Skeletal muscle tissue (tissue), 4 donors: ENCODE results near the gene C20orf202. TPM values are rescaled to one million over a fixed set of nuclear protein-coding genes. Genes with fewer than 3 reads are reported as not detected.
"Not testable (repeated sequence)": the region's sequence is repeated elsewhere in the genome, so short reads cannot be mapped to it uniquely, and the experiment has no call there.

Experiments used
- H3K27ac ChIP-seq: one replicate; pipeline ENCODE4 v1.7.0; 2013; ENCODE audit warnings: mild to moderate bottlenecking, low read depth, low read length, inconsistent platforms
- H3K27me3 ChIP-seq, 3 donors: one replicate each; pipeline ENCODE4 v1.7.0; 2013; ENCODE audit warnings: low read length in 3 of 3; ENCODE audit not compliant: control insufficient read depth in 3 of 3, insufficient read depth in 3 of 3
- H3K36me3 ChIP-seq, 3 donors: one replicate each; pipeline ENCODE4 v1.7.0; 2013; ENCODE audit warnings: low read length in 3 of 3; ENCODE audit not compliant: control insufficient read depth in 3 of 3, insufficient read depth in 3 of 3
- H3K4me1 ChIP-seq, 3 donors: one replicate each; pipeline ENCODE4 v1.7.0; 2013; ENCODE audit warnings: low read length in 3 of 3, mild to moderate bottlenecking in 3 of 3; ENCODE audit not compliant: control insufficient read depth in 3 of 3, insufficient read depth in 3 of 3
- H3K4me3 ChIP-seq, 3 donors: one replicate each; pipeline ENCODE4 v1.7.0; 2013; ENCODE audit warnings: low read length in 3 of 3
- H3K9ac ChIP-seq, 3 donors: one replicate each; pipeline ENCODE4 v1.7.0; 2013; ENCODE audit warnings: low read length in 3 of 3, mild to moderate bottlenecking in 3 of 3, moderate library complexity in 2 of 3, low read depth in 1 of 3
- H3K9me3 ChIP-seq, 3 donors: one replicate each; pipeline ENCODE4 v1.7.0; 2013; ENCODE audit warnings: low read length in 3 of 3; ENCODE audit not compliant: control insufficient read depth in 3 of 3
- total RNA-seq: library from RNA; depleted of rRNA; stranded (reverse); fragments of >200 nt; gene quantifications from one replicate; pipeline ENCODE4 v1.2.3, GENCODE V29; 2014
- donor health status: Osteomylitis.

C20orf202 gene
- total RNA-seq, 1 donor from 2014 or later, result 0.52 TPM

GRCh38 chr20:1232286-1233111, 29.2 kb downstream of the C20orf202 start:
- no peak overlapping the region for H3K27ac ChIP-seq
- no peak overlapping the region for H3K9ac ChIP-seq
- no peak overlapping the region for H3K4me3 ChIP-seq
- H3K4me1 ChIP-seq, result no peaks in the 10 kb centered on the region
- H3K27me3 ChIP-seq, result peaks cover 0 to 7% (median 4%) of the 10 kb centered on the region in 3 donors
- no peaks in the 10 kb centered on the region for H3K36me3 ChIP-seq
- no peaks in the 10 kb centered on the region for H3K9me3 ChIP-seq

- Histone ChIP-seq H3K4me3 (no peak overlapping the region), H3K9me3 (no peaks in the 10 kb centered on the region), H3K4me1 (no peaks in the 10 kb centered on the region), H3K27me3 (no peaks in the 10 kb centered on the region), H3K36me3 (no peaks in the 10 kb centered on the region), H3K27ac (no peak overlapping the region), H3K9ac (no peak overlapping the region)
Measured at GRCh38 chr20:1240549-1240948, 37.3 kb downstream of the C20orf202 start.

GRCh38 chr20:1241456-1241855, 38.2 kb downstream of the C20orf202 start:
- H3K4me3 ChIP-seq, result no peak overlapping the region
- no peaks in the 10 kb centered on the region for H3K27me3 ChIP-seq
- no peaks in the 10 kb centered on the region for H3K9me3 ChIP-seq
- no peaks in the 10 kb centered on the region for H3K4me1 ChIP-seq
- H3K36me3 ChIP-seq, result no peaks in the 10 kb centered on the region
- no peak overlapping the region for H3K9ac ChIP-seq
- H3K27ac ChIP-seq, result no peak overlapping the region

GRCh38 chr20:1242099-1242498, 38.8 kb downstream of the C20orf202 start:
- no peak overlapping the region for H3K4me3 ChIP-seq
- H3K27ac ChIP-seq, result no peak overlapping the region
- H3K36me3 ChIP-seq, result no peaks in the 10 kb centered on the region
- no peak overlapping the region for H3K9ac ChIP-seq
- no peaks in the 10 kb centered on the region for H3K4me1 ChIP-seq
- H3K27me3 ChIP-seq, result no peaks in the 10 kb centered on the region
- H3K9me3 ChIP-seq, result no peaks in the 10 kb centered on the region

GRCh38 chr20:1242530-1242929, 39.3 kb downstream of the C20orf202 start:
- H3K9me3 ChIP-seq, result no peaks in the 10 kb centered on the region
- H3K4me1 ChIP-seq, result no peaks in the 10 kb centered on the region
- H3K9ac ChIP-seq, result no peak overlapping the region
- no peaks in the 10 kb centered on the region for H3K27me3 ChIP-seq
- no peak overlapping the region for H3K4me3 ChIP-seq
- H3K27ac ChIP-seq, result no peak overlapping the region
- no peaks in the 10 kb centered on the region for H3K36me3 ChIP-seq

GRCh38 chr20:1245578-1245977, 42.3 kb downstream of the C20orf202 start:
- Histone ChIP-seq H3K36me3 (no peaks in the 10 kb centered on the region), H3K9me3 (no peaks in the 10 kb centered on the region), H3K27ac (no peak overlapping the region), H3K4me1 (no peaks in the 10 kb centered on the region), H3K27me3 (no peaks in the 10 kb centered on the region), H3K9ac (no peak overlapping the region), H3K4me3 (no peak overlapping the region)

GRCh38 chr20:1247689-1248088, 44.4 kb downstream of the C20orf202 start:
- no peak overlapping the region for H3K27ac ChIP-seq
- H3K9me3 ChIP-seq, result no peaks in the 10 kb centered on the region
- no peak overlapping the region for H3K9ac ChIP-seq
- H3K36me3 ChIP-seq, result no peaks in the 10 kb centered on the region
- H3K27me3 ChIP-seq, result no peaks in the 10 kb centered on the region
- H3K4me3 ChIP-seq, result no peak overlapping the region
- H3K4me1 ChIP-seq, result no peaks in the 10 kb centered on the region

GRCh38 chr20:1250282-1250681, 47.0 kb downstream of the C20orf202 start:
- H3K4me3 ChIP-seq, H3K27ac ChIP-seq, H3K9ac ChIP-seq, H3K9me3 ChIP-seq, H3K36me3 ChIP-seq, H3K27me3 ChIP-seq, H3K4me1 ChIP-seq: not testable (repeated sequence)

GRCh38 chr20:1252416-1252815, 49.2 kb downstream of the C20orf202 start:
- H3K27ac ChIP-seq, result no peak overlapping the region
- H3K36me3 ChIP-seq, result no peaks in the 10 kb centered on the region
- no peaks in the 10 kb centered on the region for H3K4me1 ChIP-seq
- H3K9ac ChIP-seq, result no peak overlapping the region
- H3K4me3 ChIP-seq, result no peak overlapping the region
- H3K27me3 ChIP-seq, result peaks cover 0 to 8% (median 0%) of the 10 kb centered on the region in 3 donors
- H3K9me3 ChIP-seq, result no peaks in the 10 kb centered on the region

- Histone ChIP-seq H3K36me3 (no peaks in the 10 kb centered on the region), H3K27ac (no peak overlapping the region), H3K27me3 (peaks cover 0 to 8% (median 0%) of the 10 kb centered on the region in 3 donors), H3K4me3 (no peak overlapping the region), H3K9me3 (no peaks in the 10 kb centered on the region), H3K4me1 (no peaks in the 10 kb centered on the region), H3K9ac (no peak overlapping the region)
Measured at GRCh38 chr20:1254254-1254653, 51.0 kb downstream of the C20orf202 start.
